Breast epithelium (tissue), 4 donors: ENCODE measurements around the gene CCDC88C. TPM values are rescaled to one million over a fixed set of nuclear protein-coding genes. Genes with fewer than 3 reads are reported as not detected.

ENCODE experiments used
- DNase-seq, 2 donors: peaks; one replicate each; pipeline ENCODE4 v3.0.0-alpha.2; 2019; ENCODE audit warnings: low spot score in 2 of 2
- H3K27ac ChIP-seq, 2 donors: fragments of 200-600 bp; sonication (generic) in 1 of 2; one replicate each; pipeline ENCODE4 v1.5.1; 2016 to 2019; ENCODE audit warnings: mild to moderate bottlenecking in 1 of 2
- H3K27me3 ChIP-seq, 2 donors: fragments of 200-600 bp; sonication (generic) in 1 of 2; one replicate each; pipeline versions ENCODE4 v1.5.1 to v1.6.0; 2017 to 2019; ENCODE audit warnings: control low read depth in 1 of 2, mild to moderate bottlenecking in 1 of 2
- H3K36me3 ChIP-seq: fragments of 200-600 bp; one replicate; pipeline ENCODE4 v1.5.1; 2019
- H3K4me1 ChIP-seq, 2 donors: fragments of 200-600 bp; sonication (generic); one replicate each; pipeline ENCODE4 v1.5.1; 2016 to 2019; ENCODE audit warnings: control low read depth in 1 of 2
- H3K4me3 ChIP-seq, 3 donors: fragments of 200-600 bp; sonication (generic); 1 replicate in 2 of 3; 2 replicates in 1 of 3; pipeline ENCODE4 v1.5.1; 2016 to 2019; ENCODE audit warnings: mild to moderate bottlenecking in 3 of 3, moderate library complexity in 2 of 3
- H3K9me3 ChIP-seq, 2 donors: fragments of 200-600 bp; sonication (generic) in 1 of 2; one replicate each; pipeline ENCODE4 v1.5.1; 2016 to 2019; ENCODE audit warnings: control low read depth in 1 of 2
- POLR2A ChIP-seq: fragments of 450-650 bp; IDR thresholded peaks from one replicate; pipeline ENCODE4 v1.6.1; 2016; ENCODE audit warnings: antibody characterized with exemption, mild to moderate bottlenecking, moderate library complexity
- POLR2AphosphoS5 ChIP-seq, 3 donors: sonication (generic); formaldehyde crosslinking; IDR thresholded peaks; one replicate each; pipeline ENCODE4 v1.6.1; 2017; ENCODE audit warnings: antibody characterized with exemption in 3 of 3
- intact Hi-C: fragments of 100-400 bp; cut with DNase I; formaldehyde crosslinking; loops from one replicate; pipeline ENCODE4 v1.15.1; 2023; ENCODE audit warnings: low total_unique reads
- total RNA-seq, 3 donors: library from RNA; depleted of rRNA; stranded (reverse); fragments of >200 nt; gene quantifications; one replicate each; pipeline ENCODE4 v1.1.0, GENCODE V29; 2016
- TF ChIP-seq, protein P1 (sequence below), 3 donors: fragments of 450-650 bp; IDR thresholded peaks; one replicate each; pipeline ENCODE4 v1.5.1; 2016 to 2017; ENCODE audit warnings: antibody characterized with exemption in 3 of 3, mild to moderate bottlenecking in 3 of 3, moderate library complexity in 3 of 3

The CCDC88C gene
- total RNA-seq, 3 donors from 2014 or later = 5.8 to 25.9 (median 19.3) TPM

DNA sequence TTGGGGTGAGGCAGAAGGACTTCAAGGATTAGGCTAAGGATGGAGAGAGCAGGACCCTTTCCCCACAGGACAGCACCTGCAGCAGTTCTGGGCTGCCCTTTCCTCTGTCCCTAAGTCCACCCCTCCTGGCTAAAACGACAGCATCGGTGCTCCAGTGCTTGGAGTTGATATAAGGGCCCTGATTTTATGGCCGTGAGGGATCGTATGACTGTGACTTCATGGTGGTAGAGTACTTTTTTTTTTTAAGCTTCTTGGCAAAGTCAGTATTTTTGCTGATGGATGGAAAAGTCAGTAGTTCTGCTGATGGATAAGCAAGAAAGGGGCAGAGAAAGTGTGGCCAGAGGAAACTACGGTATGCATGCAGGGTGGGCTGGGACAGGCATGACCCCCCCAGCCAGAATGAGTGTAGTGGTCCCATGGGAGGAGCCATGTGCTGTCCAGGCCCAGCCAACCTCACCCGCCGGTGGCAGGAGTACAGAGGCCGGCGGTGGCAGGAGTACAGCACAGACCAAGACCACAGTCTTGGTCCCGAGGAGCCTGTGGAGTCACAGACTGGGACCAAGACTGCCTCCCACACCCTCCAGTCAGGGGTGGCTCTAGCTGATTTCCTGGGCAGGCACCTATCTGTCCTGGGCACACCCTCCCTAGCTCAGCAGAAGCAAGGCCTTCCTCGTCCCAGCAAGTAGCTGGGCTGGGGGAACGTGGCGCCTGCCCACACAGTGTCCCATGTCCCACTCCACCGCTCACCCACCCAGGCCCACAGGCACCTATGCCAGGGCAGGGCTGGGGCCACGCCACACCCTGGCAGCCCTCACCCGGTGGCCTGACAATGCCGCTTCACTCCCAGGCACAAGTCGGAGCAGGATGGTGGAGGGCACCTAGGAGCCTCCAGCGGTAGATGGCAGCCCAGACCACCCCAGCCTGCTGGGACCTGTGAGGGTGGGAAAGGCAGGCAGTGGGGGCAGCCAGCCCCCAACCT is 46.3 kb downstream of the CCDC88C start:
- H3K36me3 ChIP-seq = no peaks in the 10 kb centered on the region
- DNase-seq = no peak
- H3K4me3 ChIP-seq = no peak overlapping the region
- no peaks in the 10 kb centered on the region for H3K9me3 ChIP-seq
- H3K4me1 ChIP-seq = no peaks in the 10 kb centered on the region
- no peaks in the 10 kb centered on the region for H3K27me3 ChIP-seq
- intact Hi-C loops = no loop called here
- TF ChIP-seq POLR2A (no peak), POLR2AphosphoS5 (IDR thresholded peaks at IDR 0.05) (no peak)
- TF ChIP-seq, protein P1, sequence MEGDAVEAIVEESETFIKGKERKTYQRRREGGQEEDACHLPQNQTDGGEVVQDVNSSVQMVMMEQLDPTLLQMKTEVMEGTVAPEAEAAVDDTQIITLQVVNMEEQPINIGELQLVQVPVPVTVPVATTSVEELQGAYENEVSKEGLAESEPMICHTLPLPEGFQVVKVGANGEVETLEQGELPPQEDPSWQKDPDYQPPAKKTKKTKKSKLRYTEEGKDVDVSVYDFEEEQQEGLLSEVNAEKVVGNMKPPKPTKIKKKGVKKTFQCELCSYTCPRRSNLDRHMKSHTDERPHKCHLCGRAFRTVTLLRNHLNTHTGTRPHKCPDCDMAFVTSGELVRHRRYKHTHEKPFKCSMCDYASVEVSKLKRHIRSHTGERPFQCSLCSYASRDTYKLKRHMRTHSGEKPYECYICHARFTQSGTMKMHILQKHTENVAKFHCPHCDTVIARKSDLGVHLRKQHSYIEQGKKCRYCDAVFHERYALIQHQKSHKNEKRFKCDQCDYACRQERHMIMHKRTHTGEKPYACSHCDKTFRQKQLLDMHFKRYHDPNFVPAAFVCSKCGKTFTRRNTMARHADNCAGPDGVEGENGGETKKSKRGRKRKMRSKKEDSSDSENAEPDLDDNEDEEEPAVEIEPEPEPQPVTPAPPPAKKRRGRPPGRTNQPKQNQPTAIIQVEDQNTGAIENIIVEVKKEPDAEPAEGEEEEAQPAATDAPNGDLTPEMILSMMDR (IDR thresholded peaks at IDR 0.05) = no peak
- H3K27ac ChIP-seq = no peak overlapping the region

DNA sequence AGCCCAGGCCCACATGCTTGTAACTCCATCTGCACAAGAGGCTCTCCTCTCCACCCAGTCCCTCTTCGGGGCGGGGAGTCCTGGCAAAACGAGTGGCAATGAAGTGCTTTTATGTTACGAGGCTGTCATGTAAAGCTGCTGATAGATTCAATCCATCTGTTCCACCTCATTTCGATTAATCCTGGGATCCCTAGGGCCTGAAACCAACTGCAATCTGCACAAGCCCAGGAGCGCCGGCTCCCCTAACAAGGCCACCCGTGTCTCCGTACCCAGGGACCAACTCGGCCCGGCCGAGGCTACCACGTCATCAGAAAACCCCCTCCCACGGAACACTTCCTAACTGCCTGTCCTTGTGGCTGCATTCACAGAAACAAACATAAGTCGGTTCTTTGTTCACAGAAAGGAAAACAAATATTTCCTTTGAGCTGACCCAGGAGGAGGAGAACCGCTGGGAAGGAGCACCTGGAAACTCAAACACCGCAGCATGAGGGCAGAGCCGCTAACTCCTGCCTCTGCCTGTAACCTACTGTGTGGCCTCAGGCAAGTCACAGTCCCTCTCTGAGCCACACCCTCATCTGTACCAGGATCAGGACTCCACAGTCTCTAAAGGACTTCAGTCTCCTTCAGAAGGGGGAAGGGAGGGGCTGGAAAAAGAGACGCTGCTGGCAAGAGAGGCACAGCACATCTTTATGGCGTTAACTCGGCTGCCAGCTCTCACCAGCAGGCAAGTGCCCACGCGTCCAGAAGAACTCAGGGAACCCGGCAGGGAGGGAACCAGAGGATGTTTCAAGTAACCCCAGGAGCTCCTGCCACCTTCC is 47.8 kb downstream of the CCDC88C start:
- Histone ChIP-seq H3K4me3 (peak overlapping the region in 2 of 3 donors; percentile 20 to 21), H3K9me3 (no peaks in the 10 kb centered on the region), H3K36me3 (no peaks in the 10 kb centered on the region), H3K4me1 (no peaks in the 10 kb centered on the region), H3K27ac (peak overlapping the region; percentile 55 to 70), H3K27me3 (no peaks in the 10 kb centered on the region)
- TF ChIP-seq POLR2AphosphoS5 (IDR thresholded peaks at IDR 0.05) (no peak), POLR2A (no peak)
- TF ChIP-seq, protein P1 (IDR thresholded peaks at IDR 0.05) = no peak
- DNase-seq = peak; percentile 35 to 60
- intact Hi-C loops = no loop called here

DNA sequence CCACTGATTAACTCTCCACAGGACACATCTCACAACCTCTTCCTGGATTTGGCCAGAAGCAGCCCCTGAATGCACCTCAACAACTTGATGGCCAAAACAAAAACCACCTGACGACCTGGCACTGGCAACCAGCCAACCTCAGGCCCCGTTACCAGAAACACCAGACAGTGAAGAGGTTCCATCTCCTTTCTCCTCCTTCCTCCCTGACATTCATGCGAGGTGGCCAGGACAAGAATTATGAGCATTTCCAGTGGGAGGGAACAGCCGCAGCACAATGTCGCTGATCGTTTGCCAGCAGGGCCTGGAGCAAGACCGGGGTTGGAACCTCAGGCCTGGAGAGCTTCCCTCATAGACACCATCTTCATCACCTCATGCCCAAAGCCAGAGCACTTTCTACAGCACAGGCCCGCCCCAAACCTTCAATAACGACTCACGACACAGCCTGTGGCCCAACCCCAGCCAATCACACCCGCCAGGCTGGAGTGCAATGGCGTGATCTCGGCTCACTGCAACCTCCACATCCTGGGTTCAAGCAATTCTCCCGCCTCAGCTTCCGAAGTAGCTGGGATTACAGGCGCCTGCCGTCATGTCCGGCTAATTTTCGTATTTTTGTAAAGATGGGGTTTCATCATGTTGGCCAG is 48.7 kb downstream of the CCDC88C start:
- Histone ChIP-seq H3K4me3 (no peak overlapping the region), H3K9me3 (no peaks in the 10 kb centered on the region), H3K27ac (no peak overlapping the region), H3K4me1 (no peaks in the 10 kb centered on the region), H3K36me3 (no peaks in the 10 kb centered on the region), H3K27me3 (no peaks in the 10 kb centered on the region)
- intact Hi-C loops = no loop called here
- DNase-seq = no peak
- TF ChIP-seq POLR2A = no peak
- no peak for TF ChIP-seq POLR2AphosphoS5 (IDR thresholded peaks at IDR 0.05)
- TF ChIP-seq, protein P1 (IDR thresholded peaks at IDR 0.05) = no peak

DNA sequence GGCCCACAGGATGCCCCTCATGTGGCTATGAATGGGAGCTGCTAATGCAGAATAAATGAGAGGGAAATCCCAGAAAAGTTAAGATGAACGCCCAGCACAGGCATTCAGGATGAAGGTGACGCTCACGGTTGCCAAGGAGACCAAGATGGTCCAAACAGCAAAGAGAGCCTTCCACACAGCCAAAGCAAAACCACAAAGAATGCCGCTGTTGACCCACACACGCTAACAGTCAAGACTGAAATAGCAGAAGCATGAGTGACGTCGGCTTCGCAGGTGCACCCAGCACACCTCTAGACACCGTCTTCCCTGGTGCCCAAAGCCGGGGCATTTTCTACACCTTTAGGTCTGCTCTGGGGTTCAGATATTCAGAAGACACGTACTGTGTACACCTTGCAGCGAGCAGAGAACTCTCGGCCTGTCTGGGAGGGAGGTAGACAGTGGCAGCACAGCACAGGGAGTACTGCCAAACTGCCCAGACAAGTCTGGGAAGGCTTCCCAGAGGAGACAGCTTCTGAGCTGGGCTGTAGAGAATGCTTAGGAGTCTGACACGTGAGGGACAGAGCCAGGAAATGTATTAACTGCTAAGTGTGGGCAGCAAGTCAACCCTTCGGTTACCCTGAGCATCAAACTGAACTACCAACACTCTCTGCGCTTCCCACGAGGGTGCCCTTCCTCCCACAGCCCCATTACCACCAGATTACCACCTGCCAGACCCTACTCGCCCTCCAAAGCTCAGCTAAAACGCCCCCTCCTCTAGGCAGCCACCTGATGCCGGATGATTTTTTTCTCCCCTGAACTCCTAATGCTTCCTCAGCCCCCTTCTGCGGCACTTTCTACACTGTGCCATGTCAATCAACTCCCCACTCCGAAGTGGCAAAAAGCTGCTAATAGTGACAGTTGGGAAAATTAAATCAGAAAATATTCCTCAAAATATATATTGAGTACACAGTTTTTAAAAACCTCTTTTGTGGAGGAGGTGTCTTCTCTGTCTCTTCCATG is 50.1 kb downstream of the CCDC88C start:
- TF ChIP-seq, protein P1 (IDR thresholded peaks at IDR 0.05) = no peak
- TF ChIP-seq POLR2A (no peak), POLR2AphosphoS5 (IDR thresholded peaks at IDR 0.05) (no peak)
- Histone ChIP-seq H3K4me3 (no peak overlapping the region), H3K4me1 (no peaks in the 10 kb centered on the region), H3K9me3 (no peaks in the 10 kb centered on the region), H3K27ac (peak overlapping the region; percentile 68 to 81), H3K36me3 (no peaks in the 10 kb centered on the region), H3K27me3 (no peaks in the 10 kb centered on the region)
- intact Hi-C loops = no loop called here
- peak; percentile 75 to 83 for DNase-seq
